HG03108 (cell line): ENCODE results near the gene SMIM27.
"Not testable (repeated sequence)": the region's sequence is repeated elsewhere in the genome, so short reads cannot be mapped to it uniquely, and the experiment has no call there.

Source experiments
- ATAC-seq: cut with Tn5 transposase; IDR thresholded peaks from one replicate; pipeline ENCODE4 v1.9.1; 2021; ENCODE audit warnings: moderate library complexity; ENCODE audit not compliant: unreplicated experiment

The SMIM27 gene, protein sequence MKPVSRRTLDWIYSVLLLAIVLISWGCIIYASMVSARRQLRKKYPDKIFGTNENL

DNA sequence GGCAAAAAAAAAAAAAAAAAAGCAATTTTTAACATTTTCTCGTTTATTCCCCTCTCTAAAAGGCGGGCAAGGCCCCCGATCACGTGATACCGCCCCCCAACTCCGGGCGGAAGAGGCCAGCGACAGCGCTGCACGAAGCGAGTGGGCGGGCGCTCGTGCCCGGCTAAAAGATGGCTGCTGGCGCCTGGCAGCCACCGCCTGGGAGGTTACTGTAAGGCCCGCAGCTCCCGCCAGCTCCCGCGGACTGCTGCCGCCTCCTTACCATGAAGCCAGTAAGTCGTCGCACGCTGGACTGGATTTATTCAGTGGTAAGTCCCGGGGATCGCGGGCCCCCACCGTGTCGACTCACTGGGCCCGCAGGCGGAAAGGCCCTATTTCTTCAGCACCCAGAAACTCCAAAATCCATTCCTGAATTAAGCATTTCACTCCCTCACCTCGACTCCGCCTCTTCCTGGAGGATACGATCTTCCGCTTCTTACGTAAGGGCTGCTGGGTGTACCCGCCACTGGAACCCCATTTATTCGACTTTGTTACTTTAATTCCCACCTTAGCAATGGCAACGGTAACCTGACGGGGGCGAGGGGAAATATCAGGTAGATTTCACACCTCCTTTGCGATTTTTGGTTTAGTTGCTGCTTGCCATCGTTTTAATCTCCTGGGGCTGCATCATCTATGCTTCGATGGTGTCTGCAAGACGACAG is at the start of gene SMIM27, which contains the start of gene TOPORS:
Gene SMIM27 (plus strand): TSS at position 156 of the 701 bp plus-strand sequence. CDS start 108 bp downstream, at position 264.
Gene TOPORS (minus strand): TSS at position 415 of the 701 bp plus-strand sequence. CDS start 150 bp downstream, at position 265.
- ATAC-seq = peak; percentile 64

DNA sequence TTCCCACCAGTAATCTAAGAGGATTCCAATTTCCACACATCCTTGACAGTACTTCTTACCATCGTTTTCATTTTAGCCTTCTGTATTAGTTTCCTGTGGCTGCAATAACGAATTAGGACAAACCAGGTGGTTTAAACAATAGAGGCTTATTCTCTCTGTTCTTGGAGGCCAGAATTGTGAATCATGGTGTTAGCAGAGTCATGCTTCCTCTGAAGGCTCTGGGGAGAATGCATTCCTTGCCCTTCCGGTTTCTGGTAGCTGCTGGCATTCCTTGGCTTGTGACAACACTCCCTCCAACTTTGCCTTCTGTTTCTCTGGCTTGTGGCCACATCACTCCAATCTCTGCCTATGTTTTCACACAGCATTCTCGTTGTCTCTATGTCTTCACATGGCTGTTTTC is 49.7 kb upstream of the SMIM27 start:
- no peak for ATAC-seq

DNA sequence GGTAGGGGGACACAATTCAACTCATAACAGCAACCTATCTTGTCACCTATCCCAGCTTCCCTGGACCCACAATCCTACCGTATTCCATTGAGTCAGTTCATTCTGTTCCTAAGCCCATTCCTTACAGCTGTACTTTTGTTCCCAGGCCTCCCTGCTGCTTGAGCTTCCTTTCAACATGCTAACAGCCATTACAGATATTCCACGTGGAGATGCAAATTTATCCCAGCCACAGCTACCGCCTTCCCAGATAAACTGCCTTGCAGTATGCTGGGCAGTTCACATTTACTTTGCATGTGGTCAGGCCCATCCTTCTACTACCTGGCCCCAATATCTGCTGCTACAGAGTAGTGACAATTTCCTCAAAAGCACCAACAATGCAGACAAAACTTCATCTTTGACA is 49.1 kb upstream of the SMIM27 start:
- ATAC-seq = no peak

DNA sequence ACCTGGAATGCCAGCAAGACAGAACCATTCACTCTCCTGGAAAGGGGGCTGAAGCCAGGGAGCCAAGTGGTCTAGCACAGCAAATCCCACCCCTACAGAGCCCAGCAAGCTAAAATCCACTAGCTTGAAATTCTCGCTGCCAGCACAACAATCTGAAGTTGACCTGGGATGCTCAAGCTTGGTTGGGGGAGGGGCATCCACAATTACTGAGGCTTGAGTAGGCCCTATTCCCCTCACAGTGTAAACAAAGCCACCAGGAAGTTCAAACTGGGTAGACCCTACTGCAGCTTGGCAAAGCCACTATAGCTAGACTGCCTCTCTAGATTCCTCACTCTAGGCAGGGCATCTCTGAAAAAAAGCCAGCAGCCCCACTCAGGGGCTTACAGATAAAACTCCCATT is 43.4 kb upstream of the SMIM27 start:
- no peak for ATAC-seq

DNA sequence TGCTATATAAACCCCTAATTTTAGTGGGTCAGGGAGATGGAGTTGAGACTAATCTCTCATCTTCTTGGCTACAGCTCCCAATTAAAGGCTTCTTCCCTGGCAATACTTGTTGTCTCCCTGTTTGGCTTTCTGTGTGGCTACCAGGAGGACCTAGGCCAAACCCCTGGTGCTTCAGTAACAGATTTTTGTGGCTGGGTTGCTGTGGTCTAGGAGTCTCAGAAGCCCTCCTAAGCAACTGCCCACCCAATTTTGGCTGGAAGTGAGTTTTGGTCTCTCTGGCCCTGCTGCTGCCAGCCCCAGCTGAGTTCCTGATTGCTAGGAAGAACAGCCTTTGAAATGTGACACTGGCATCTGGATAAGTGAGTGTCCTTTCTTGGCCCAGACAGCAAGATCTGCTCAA is 35.9 kb upstream of the SMIM27 start:
- ATAC-seq = no peak

DNA sequence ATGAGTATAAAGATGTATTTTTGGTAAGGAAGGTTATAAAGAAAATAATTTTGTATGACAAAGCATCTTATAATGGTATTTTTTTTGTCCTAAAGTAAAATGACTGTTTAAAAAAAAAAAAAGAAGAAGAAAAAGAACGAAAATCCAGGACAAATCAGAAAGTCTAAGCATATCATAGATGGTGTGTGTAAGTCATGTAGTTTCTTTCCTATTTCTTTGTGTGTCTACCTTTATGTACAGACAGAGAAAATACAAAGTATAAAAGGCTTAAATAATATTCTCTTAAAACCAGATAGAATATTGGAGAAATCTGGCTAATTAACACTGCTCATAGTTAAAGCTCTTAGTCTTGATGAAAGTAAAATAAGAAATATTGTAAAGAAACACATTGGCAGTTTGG is 33.9 kb upstream of the SMIM27 start:
- no peak for ATAC-seq

DNA sequence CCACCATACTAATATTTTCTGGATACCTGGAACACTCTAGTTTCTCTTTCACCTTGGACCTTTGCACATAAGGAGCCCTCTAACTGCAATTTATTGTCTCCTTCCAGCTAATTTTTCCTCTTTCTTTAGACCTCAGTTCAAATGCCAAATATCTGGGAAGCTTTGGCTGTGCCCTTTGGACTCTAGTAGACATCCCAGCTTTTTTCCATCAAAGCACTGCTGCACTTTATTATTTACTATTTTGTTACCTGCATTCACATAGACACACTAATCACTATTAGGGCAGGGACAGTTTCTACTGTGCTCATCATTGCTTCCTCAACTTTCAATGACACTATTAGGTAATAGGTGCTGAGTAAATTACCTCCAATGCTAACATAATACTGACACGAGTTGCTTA is 28.2 kb upstream of the SMIM27 start:
- no peak for ATAC-seq

DNA sequence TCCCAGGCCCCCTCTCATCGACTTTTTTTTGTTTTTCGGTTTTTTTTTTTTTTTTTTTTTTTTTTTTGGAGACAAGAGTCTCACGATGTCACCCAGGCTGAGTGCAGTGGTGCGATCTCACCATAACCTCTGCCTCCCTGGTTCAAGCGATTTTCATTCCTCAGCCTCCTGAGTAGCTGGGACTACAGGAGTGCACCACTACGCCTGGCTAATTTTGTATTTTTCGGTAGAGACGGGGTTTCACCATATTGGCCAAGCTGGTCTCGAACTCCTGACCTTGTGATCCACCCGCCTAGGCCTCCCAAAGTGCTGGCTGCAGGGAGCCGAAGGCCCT is 27.6 kb upstream of the SMIM27 start:
- ATAC-seq = not testable (repeated sequence)

DNA sequence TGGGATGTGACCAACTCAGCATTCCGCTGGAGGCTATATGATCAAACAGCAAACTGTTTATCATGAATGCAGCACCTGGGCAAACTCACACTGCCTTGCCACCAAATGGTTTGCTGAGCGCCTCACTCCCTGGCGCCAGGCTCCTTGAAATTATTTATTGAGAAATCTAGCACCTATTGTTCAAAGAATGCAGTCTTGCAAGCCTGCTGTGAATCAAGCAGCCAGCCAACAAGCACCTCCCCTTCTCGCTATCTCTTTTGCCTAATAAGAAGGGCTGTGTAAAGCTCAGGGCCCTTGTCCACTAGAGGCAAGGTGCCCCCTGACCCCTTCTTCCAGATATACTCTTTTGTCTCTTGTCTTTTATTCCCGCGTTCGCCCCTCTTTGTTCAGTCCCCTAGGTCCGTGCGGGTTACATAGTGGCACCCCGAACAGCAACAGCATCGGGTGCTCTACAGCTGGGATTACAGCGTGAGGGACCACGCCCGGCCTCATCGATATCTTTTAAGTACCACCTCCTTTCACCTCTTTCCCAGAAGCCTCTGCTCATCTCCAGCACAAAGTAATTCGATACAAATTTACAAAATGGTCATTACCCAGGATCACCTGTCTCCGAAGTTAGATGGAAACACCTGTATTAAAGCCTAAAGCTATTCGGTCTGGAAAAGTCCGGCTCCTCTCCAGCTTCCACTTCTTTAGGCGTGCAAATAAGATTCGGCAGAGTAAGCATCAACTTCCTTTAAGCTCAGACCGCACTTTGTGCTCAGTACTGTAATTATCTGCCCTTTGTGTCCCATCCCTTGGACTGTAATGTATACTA is 27.0 kb upstream of the SMIM27 start:
- no peak for ATAC-seq

DNA sequence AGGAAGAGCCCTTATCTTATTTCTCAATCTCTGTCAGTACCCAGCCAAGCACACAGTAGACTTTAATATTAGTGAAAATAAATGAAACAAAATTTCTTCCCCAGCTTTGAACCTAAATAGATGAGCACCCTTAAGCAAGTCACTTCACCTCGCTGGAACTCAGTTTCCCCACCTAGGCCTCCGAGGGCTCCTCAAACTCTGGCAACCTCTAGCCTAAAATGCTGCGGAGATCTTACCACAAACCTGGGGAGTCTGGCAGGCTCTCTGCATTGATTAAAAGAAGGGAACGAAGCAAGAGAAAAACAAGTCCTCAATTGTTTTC is 26.5 kb upstream of the SMIM27 start:
- no peak for ATAC-seq

DNA sequence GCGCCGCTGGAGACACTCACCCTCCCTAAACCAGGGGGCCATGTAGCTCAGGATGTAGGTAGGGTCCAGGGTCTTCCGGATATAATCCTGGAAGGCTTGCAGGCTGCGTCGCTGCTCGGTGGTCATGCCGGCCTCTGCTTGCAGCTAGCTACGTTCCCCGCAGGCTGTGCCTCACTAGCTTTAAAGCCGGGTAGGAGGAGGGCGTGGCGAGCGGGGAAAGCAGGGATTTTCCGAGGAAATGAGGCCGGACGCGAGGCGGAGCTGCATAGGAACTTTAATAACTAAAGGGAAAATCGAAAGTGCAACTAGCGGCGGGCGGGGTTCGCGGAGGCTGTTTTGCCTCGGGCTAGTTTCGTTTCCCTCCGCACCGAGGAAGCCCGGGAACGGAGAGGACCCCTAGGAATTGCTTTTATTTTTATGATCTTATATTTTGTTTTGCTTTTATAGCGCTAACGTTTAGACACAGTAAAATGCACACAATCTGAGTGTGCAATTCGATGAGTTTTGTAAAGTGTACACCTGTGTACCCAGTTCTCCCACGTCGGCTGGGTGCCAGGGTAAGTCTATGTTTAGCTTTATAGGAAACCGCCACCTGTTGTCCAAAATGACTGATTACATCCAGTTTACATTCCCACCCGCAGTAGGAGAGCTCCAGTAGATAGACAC is 26.0 kb upstream of the SMIM27 start, which contains the start of gene RIGI:
Gene RIGI (minus strand): TSS at position 156 of the 666 bp plus-strand sequence. CDS start 30 bp downstream, at position 126.
- peak; percentile 74 for ATAC-seq

DNA sequence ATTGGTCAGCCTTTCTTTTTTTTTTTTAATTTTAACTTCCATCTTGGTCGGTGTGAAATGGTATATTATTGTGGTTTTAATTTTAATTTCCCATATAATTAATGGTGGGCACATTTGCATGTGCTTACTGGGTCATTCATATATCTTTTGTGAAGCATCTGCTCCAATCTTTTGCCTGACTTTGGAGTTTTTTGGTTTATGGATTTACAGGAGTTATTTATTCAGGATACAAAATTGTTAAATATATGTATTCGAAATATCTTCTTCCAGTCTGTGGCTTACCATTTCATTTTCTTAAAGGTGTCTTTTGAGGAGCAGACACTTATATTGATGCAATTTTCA is 25.4 kb upstream of the SMIM27 start:
- no peak for ATAC-seq

DNA sequence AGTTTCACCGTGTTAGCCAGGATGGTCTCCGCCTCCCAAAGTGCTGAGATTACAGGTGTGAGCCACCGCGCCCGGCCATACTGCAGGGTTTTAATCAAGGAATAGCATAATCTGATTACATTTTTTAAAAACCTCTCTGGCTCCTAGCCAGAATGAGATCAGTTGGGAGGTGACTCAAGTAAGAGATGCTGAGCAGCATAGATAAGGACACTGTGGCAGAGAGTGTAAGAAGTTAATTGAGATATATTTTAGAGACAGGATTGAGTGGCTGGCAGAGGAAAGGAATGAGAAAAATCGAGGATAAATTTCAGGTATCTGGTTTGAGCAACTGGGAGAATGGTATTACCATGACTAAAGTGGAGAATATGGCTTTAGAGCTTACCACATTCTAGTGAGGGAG is 18.8 kb upstream of the SMIM27 start:
- ATAC-seq = no peak

DNA sequence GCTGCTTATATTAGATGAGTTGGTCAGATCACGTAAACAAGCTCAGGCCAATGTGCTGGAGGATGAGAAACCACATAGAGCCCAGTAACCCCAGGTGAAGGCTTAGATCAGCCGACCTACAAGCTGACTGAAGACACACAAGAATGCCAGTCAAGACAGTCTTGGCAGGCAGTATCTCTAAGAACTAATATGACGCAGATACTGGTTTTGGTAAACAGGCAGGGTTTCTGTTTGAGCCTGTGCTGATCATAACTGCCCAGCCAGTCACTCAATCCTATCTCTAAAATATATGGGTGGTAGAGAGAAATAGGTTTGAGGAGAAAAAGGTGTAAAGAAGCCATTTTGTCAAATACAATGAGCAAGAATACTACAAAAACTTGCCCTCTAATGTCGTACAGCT is 18.3 kb upstream of the SMIM27 start:
- no peak for ATAC-seq

DNA sequence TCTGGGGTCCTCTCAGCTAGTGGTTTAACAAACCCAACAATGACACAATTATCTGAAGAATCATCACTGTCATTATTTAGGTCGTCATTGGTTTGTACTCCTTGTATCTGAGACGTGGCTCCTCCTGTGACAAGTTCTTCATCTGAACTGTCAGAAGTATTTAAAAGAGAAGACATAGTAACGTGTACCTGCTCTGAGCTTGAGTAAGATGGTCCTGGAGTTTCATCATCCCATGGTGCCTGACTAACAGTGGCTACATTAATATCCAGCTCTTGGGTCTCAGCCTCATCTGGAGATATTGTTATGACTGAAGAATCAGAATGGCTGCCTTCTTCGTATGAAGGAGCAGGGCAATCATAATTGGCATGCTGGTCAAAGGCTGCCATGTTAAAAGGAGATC is 9.1 kb upstream of the SMIM27 start:
- no peak for ATAC-seq

DNA sequence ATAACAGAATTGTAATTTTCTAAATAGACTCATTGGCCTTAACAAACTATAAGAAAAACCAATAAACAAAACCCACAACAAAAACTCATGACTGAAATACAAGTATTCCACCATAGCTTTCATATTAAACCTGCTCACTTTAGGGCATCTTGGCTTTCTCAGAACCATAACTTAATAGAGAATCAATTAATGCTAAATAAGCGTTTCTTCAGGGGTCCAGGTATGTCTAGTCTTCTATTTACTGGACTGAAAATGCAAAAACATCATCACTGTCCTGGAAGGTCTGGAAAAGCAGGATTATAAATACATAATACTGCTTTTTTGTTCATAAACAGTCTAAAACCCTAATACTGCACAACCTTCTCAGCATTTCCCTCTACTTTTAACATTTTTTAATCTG is 6.2 kb upstream of the SMIM27 start:
- ATAC-seq = no peak

DNA sequence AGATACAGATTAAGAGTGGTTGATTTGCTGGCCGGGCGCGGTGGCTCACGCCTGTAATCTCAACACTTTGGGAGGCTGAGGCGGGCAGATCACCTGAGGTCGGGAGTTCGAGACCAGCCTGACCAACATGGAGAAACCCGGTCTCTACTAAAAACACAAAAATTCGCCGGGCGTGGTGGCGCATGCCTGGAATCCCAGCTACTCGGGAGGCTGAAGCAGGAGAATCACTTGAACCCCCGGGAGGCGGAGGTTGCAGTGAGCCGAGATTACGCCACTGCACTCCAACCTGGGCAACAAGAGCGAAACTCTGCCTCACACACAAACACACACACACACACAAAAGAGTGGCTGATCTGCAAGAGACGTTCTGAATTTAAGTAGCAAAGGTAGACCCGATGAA is 3.9 kb upstream of the SMIM27 start:
- ATAC-seq = not testable (repeated sequence)

DNA sequence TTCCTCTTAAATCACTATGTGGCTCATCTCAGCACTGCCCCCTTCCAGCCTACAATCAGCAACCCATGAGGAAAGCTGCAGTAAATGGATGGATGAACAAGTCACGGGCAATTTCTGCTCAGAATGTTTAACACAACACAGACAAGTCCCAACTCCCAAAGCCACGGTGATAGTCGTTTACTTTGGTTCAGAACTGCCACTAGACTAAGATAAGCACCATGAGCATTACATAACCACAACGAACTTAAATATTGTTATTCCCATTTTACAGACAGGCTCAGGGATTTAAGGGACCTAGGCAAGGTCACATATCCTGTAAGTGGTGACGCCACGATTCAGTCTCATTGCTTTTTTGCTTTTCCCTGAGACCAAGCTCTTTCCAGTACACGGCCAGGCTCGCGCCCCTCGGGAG is 2.0 kb upstream of the SMIM27 start:
- no peak for ATAC-seq

DNA sequence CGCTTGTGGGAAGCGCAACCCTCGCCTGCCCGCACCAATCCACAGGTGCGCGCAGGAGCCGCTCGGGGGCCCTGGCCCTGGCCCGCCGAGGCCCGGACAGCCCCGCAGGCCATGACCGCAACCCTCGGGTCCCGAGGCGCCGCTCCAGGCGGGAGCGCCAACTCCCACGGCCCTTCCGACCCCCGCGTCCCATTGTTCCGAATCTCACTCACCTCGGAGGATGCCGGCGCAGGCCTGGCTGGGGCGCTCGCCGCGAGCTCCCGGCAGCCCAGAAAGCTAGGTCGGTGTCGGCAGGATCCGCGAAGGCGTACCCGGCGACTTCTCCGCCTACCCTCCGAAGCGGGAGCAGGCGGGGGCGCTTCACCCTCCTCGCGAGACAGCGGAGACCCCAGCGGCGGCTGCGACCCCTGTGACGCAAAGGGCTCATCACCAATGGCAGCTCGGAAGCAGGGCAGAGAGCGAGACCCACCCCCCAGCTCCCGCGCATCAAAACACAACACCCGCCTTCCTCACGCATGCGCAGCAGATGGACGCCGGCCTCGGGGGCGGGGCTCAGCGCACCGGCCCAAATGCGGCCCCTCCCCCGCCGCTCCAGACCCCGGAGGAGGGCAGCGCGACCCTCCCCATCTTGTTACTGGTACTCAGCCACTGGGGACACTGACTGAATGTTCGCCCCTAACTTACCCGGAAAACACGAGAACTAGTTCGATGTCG is 1.4 kb upstream of the SMIM27 start:
- ATAC-seq = peak; percentile 54

DNA sequence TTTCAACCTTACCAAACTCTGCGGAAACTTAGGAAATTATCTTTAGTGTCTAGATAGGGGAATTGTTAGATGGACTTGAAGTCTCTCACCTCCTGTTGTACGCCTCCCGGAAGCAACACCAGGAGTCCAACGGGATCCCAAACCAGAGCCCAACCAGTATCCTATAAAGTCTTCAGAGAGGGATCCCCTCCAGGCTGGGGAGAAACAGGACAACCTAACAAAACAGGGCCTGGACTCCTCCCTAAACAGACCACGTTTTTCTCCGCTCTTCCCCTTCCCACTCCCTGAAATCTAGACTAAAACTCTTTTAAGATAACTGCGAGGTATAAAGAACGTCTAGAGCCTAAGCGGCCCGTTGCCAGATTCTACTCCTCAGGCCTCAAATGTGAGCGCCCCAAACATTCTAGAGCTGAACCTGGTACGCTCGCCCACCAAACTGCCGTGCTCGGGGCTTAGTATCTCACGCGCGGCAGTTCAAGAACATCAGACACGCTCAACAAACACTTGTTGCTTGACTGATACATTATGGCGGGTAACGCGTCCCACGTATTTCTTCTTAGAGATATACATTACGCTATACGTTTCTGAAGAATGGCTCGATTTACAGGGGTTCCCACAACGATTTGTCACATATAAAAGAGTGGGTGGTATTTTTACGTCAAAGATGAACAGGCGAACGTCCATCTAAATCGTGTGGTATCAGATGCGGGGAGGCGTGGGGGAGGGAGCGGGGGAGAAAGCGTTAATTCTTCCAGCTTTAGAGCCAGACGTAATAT is 663 bp upstream of the SMIM27 start:
- peak; percentile 6 for ATAC-seq
